Measurements from ENCODE around the gene APMAP.

GRCh38 chr20:24969186-24970029, 23.1 kb downstream of the APMAP start:
- TF ChIP-seq POLR2A (IDR thresholded peaks at IDR 0.05), result no peak
- no peak for TF ChIP-seq CTCF (IDR thresholded peaks at IDR 0.05)

Measured in tibial nerve (tissue), 3 donors.